NB4 (cell line): ENCODE measurements around the gene TGFA.

Source experiments
- DNase-seq: peaks from one replicate; pipeline ENCODE4 v3.0.0; 2010; ENCODE audit warnings: low read depth
- H3K4me3 ChIP-seq: one replicate; pipeline ENCODE4 v1.5.1; 2011; ENCODE audit warnings: mild to moderate bottlenecking, low read depth, low read length, moderate library complexity
- CTCF ChIP-seq: IDR thresholded peaks from one replicate; pipeline ENCODE4 v1.5.1; 2012; ENCODE audit warnings: low read depth, low read length
- MAX ChIP-seq: IDR thresholded peaks from 2 replicates; pipeline ENCODE4 v1.6.1; 2011; ENCODE audit warnings: low read depth, low read length
- MYC ChIP-seq: IDR thresholded peaks from 2 replicates; pipeline ENCODE4 v1.6.1; 2011; ENCODE audit warnings: low read depth, low read length
- POLR2A ChIP-seq: IDR thresholded peaks from 2 replicates; pipeline ENCODE4 v1.6.1; 2011; ENCODE audit warnings: mild to moderate bottlenecking; ENCODE audit not compliant: insufficient read length; ENCODE audit errors: extremely low read depth

TGFA gene

GRCh38 chr2:70461981-70462876, 91.4 kb downstream of the TGFA start:
- TF ChIP-seq CTCF (no peak), MYC (no peak), MAX (no peak), POLR2A (no peak)
- DNase-seq, result no peak
- no peak overlapping the region for H3K4me3 ChIP-seq

GRCh38 chr2:70461414-70461813, 92.2 kb downstream of the TGFA start:
- TF ChIP-seq CTCF, result no peak
- no peak for TF ChIP-seq POLR2A
- no peak for TF ChIP-seq MYC
- TF ChIP-seq MAX, result no peak
- DNase-seq, result no peak
- H3K4me3 ChIP-seq, result no peak overlapping the region

GRCh38 chr2:70460333-70460732, 93.3 kb downstream of the TGFA start:
- no peak for TF ChIP-seq MYC
- TF ChIP-seq POLR2A, result no peak
- TF ChIP-seq CTCF, result no peak
- no peak for TF ChIP-seq MAX
- DNase-seq, result no peak
- no peak overlapping the region for H3K4me3 ChIP-seq

GRCh38 chr2:70458661-70459060, 95.0 kb downstream of the TGFA start:
- no peak for DNase-seq
- TF ChIP-seq POLR2A (no peak), MYC (no peak), MAX (no peak), CTCF (no peak)

GRCh38 chr2:70456585-70457495, 96.8 kb downstream of the TGFA start:
- no peak overlapping the region for H3K4me3 ChIP-seq
- DNase-seq, result no peak
- TF ChIP-seq MYC (no peak), POLR2A (no peak), CTCF (no peak), MAX (no peak)

More at GRCh38 chr2:70458661-70459060, 95.0 kb downstream of the TGFA start:
- H3K4me3 ChIP-seq, result no peak overlapping the region
